Neural crest cell (in vitro differentiated cells): Measurements from ENCODE around the gene SLC50A1. TPM values are rescaled to one million over a fixed set of nuclear protein-coding genes. Genes with fewer than 3 reads are reported as not detected.
A peak's percentile ranks its signal among the peaks of the same experiment; 100 is the strongest.
"Not testable (repeated sequence)": the region's sequence is repeated elsewhere in the genome, so short reads cannot be mapped to it uniquely, and the experiment has no call there.

Source experiments
- DNase-seq: peaks from one replicate; pipeline ENCODE4 v3.0.0; 2021; ENCODE audit warnings: low read depth, mixed read lengths, low spot score
- H3K27ac Mint-ChIP-seq: one replicate; pipeline ENCODE4 v1.8.0; 2021; ENCODE audit warnings: mild to moderate bottlenecking, mixed read lengths; ENCODE audit not compliant: unreplicated experiment
- H3K27me3 Mint-ChIP-seq: 2 replicates; pipeline ENCODE4 v1.8.0; 2021; ENCODE audit warnings: low read depth, mild to moderate bottlenecking, mixed read lengths
- H3K36me3 Mint-ChIP-seq: 2 replicates; pipeline ENCODE4 v1.8.0; 2021; ENCODE audit warnings: low read depth, mild to moderate bottlenecking, mixed read lengths
- H3K4me1 Mint-ChIP-seq: 2 replicates; pipeline ENCODE4 v1.8.0; 2021; ENCODE audit warnings: mixed read lengths
- H3K4me3 Mint-ChIP-seq: one replicate; pipeline ENCODE4 v1.8.0; 2021; ENCODE audit warnings: mild to moderate bottlenecking, mixed read lengths
- H3K9me3 Mint-ChIP-seq: 2 replicates; pipeline ENCODE4 v1.8.0; 2021; ENCODE audit warnings: mixed read lengths
- total RNA-seq: library from RNA; stranded (reverse); gene quantifications from 2 replicates; pipeline ENCODE4 v1.2.1, GENCODE V29; 2021
- TF ChIP-seq, protein P1 (sequence below): fragments of 200-600 bp; sonication (generic); conservative IDR thresholded peaks from 2 replicates; pipeline ENCODE4 v1.5.0; 2021; ENCODE audit warnings: antibody characterized with exemption, mild to moderate bottlenecking

SLC50A1 gene
- total RNA-seq, 1 donor from 2014 or later, result 23.2 TPM

DNA sequence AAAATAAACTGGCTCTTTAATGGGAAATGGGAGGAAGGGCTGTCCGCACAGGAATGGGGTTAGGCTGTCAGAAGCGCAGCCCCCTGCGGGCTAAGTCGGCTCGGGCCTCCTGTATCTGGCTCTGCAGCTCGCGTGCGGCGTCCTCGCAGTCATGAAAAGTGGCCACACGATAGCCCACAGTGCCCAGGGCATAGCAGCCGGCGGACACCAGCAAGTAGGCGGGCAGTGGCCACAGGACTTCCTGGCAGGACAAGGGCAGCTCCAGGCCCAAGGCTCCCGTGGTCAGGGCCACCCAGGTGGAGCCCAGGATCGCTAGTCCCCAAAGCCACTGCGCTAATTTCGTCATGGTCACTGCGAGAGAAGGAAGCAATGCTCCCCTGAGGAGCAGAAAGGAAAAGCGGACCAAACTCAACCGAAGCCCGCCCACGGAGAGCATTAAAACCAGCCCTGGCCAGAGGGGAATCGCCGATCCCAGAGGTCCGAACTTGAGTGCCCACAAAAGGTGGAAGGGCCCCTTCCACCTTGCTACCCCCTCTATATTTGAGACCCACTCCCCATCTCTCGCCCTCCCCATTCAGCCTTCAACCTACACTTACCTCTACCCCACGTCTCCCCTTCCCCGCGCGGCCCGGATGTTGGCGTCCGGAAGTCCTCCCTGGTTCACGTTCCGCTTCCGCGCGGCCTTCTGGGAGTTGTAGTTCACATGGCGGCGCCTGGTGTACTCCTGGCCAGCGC lies 4.4 kb downstream of the SLC50A1 start, which contains the start of gene DPM3:
Gene DPM3, minus strand, starts transcription at position 637 of the 735 bp plus-strand sequence. Its CDS starts 291 bp downstream, at position 346.
- Mint-ChIP-seq H3K27ac (peak within 1 kb of the TSS; percentile 98), H3K36me3 (peaks cover 6% of the 10 kb centered on the region), H3K9me3 (peaks cover 2% of the 10 kb centered on the region), H3K27me3 (peaks cover 16% of the 10 kb centered on the region), H3K4me1 (peaks cover 47% of the 10 kb centered on the region), H3K4me3 (peak within 1 kb of the TSS; percentile 99)
- peak; percentile 75 for DNase-seq
- TF ChIP-seq, protein P1, sequence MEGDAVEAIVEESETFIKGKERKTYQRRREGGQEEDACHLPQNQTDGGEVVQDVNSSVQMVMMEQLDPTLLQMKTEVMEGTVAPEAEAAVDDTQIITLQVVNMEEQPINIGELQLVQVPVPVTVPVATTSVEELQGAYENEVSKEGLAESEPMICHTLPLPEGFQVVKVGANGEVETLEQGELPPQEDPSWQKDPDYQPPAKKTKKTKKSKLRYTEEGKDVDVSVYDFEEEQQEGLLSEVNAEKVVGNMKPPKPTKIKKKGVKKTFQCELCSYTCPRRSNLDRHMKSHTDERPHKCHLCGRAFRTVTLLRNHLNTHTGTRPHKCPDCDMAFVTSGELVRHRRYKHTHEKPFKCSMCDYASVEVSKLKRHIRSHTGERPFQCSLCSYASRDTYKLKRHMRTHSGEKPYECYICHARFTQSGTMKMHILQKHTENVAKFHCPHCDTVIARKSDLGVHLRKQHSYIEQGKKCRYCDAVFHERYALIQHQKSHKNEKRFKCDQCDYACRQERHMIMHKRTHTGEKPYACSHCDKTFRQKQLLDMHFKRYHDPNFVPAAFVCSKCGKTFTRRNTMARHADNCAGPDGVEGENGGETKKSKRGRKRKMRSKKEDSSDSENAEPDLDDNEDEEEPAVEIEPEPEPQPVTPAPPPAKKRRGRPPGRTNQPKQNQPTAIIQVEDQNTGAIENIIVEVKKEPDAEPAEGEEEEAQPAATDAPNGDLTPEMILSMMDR, result no peak

DNA sequence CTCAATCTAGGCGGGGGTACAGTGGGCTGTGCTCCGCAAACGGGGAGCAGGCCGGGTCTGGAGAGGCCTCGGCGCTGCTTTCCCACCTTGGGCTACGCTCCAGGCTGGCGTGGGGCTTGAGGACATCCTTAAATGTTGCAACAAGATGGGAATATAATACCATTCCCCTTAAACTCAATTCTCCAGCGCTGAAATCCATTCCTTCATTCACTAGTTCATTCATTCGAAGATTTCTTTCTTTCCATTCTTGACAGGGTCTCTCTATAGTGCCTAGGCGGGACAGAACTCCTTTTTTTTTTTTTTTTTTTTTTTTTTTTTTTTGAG lies 4.9 kb downstream of the SLC50A1 start:
- H3K27ac Mint-ChIP-seq, result peak overlapping the region; percentile 98
- peak overlapping the region; percentile 99 for H3K4me3 Mint-ChIP-seq
- peaks cover 6% of the 10 kb centered on the region for H3K36me3 Mint-ChIP-seq
- peaks cover 2% of the 10 kb centered on the region for H3K9me3 Mint-ChIP-seq
- H3K4me1 Mint-ChIP-seq, result peaks cover 42% of the 10 kb centered on the region
- H3K27me3 Mint-ChIP-seq, result peaks cover 18% of the 10 kb centered on the region
- TF ChIP-seq, protein P1, result no peak
- no peak for DNase-seq

DNA sequence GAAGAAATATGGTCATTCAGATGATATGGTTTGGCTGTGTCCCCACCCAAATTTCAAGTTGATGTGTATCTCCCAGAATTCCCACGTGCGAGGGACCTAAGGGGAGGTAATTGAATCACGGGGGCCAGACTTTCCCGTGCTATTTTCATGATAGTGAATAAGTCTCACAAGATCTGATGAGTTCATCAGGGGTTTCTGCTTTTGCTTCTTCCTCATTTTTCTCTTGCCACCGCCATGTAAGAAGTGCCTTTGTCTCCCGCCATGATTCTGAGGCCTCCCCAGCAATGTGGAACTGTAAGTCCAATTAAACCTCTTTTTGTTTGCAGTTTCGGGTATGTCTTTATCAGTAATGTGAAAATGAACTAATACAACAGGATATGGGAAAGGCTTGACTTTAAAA lies 6.1 kb downstream of the SLC50A1 start:
- TF ChIP-seq, protein P1, result no peak
- peaks cover 24% of the 10 kb centered on the region for H3K27me3 Mint-ChIP-seq
- peaks cover 2% of the 10 kb centered on the region for H3K9me3 Mint-ChIP-seq
- no peak overlapping the region for H3K27ac Mint-ChIP-seq
- H3K4me1 Mint-ChIP-seq, result peaks cover 33% of the 10 kb centered on the region
- DNase-seq, result no peak
- peaks cover 3% of the 10 kb centered on the region for H3K36me3 Mint-ChIP-seq
- H3K4me3 Mint-ChIP-seq, result peak overlapping the region; percentile 74

DNA sequence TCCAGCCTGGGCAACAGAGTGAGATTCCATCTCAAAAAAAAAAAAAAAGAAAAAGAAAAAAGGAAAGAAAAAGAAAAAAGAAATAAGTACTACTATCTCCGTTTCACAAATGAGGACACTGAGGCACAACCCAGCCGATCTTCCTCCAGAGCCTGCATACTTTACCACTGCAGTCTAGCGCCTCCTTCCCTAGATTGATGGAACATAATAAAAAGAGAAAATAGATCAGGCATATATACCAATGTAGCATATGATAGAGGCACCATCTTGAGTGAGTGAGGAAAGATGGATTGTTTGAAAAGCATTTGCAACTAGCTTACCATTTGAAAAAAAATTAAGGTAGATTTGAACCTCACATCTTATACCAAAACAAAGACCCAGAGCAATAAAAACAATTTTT lies 9.8 kb downstream of the SLC50A1 start:
- H3K4me3 Mint-ChIP-seq, result peak overlapping the region; percentile 29
- peaks cover 2% of the 10 kb centered on the region for H3K4me1 Mint-ChIP-seq
- H3K36me3 Mint-ChIP-seq, result peaks cover under 1% of the 10 kb centered on the region
- H3K27me3 Mint-ChIP-seq, result peaks cover 42% of the 10 kb centered on the region
- no peak for DNase-seq
- TF ChIP-seq, protein P1, result peak; percentile 14
- H3K9me3 Mint-ChIP-seq, result peaks cover 2% of the 10 kb centered on the region
- no peak overlapping the region for H3K27ac Mint-ChIP-seq

DNA sequence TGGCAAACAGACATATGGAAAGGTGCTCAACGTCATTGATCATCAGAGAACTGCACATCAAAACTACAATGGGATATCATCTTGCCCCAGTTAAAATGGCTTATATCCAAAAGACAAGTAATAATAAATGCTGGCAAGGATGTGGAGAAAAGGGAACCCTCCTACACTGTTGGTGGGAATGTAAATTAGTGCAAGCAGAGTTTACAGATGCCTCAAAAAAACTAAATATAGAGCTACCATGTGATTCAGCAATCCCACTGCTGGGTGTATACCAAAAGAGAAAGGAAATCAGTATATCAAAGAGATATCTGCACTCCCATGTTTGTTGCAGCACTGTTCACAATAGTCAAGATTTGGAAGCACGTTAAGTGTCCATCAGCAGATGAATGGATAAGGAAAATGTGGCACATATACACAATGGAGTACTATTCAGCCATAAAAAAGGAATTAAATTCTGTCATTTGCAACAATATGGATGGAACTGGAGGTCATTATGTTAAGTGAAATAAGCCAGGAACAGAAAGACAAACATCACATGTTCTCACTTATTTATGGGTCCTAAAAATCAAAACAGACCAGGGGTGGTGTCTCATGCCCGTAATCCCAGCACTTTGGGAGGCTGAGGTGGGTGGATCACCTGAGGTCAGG lies 20.5 kb downstream of the SLC50A1 start:
- not testable (repeated sequence) for H3K36me3 Mint-ChIP-seq, H3K4me3 Mint-ChIP-seq, H3K9me3 Mint-ChIP-seq, H3K4me1 Mint-ChIP-seq, DNase-seq, H3K27ac Mint-ChIP-seq
- peaks cover 38% of the 10 kb centered on the region for H3K27me3 Mint-ChIP-seq

DNA sequence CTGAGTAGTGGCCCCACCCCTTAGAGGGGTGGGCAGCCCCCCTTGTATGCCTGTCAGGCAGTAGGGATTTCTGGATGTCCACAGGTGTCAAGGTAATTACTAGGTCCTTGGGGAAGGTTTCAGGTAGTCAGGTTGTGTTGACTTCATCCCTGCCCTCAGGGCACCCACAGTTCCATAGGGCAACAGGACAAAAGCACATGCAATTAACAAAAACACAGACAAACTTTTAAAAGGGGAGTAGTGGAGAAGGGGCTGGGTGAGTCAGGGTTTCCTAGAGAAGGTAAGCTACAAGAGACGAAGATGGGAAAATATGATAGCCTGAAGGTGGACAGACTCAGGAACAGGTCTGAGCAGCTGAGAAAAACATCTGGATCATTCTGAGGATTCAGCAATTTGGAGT lies 23.3 kb downstream of the SLC50A1 start:
- Mint-ChIP-seq H3K4me3 (no peak overlapping the region), H3K4me1 (no peaks in the 10 kb centered on the region), H3K9me3 (peaks cover 6% of the 10 kb centered on the region), H3K27me3 (peaks cover 29% of the 10 kb centered on the region), H3K27ac (no peak overlapping the region), H3K36me3 (no peaks in the 10 kb centered on the region)
- DNase-seq, result no peak
- TF ChIP-seq, protein P1, result no peak
